MCF 10A (cell line): Measurements from ENCODE around the gene WDR86. TPM values are rescaled to one million over a fixed set of nuclear protein-coding genes. Genes with fewer than 3 reads are reported as not detected.

Experiments
- BruUV-seq: library from RNA; stranded (reverse); fragments of 400-500 nt; replicated peaks from 2 replicates; lab custom pipeline; 2021; lab: Mats Ljungman, UMichigan
- CTCF ChIA-PET: fragments of 300-600 bp; sonication (Branson Sonifier 250); formaldehyde crosslinking; extraction: SDS; loops from one replicate; lab custom pipeline; 2021; ENCODE audit warnings: antibody characterized with exemption, inconsistent platforms; lab: Yijun Ruan, JAX
- POLR2A ChIA-PET: fragments of 300-600, 350-650 bp; sonication (Branson Sonifier 250); formaldehyde crosslinking; extraction: SDS; loops from one replicate; lab custom pipeline; 2020; ENCODE audit warnings: antibody characterized with exemption, inconsistent platforms; lab: Yijun Ruan, JAX
- DNase-seq: peaks from one replicate; pipeline ENCODE4 v3.0.0-alpha.2; 2018; ENCODE audit not compliant: unreplicated experiment
- H3K27ac Mint-ChIP-seq: one replicate; pipeline ENCODE4 v1.8.0; 2022; ENCODE audit warnings: mild to moderate bottlenecking, low read depth, mixed read lengths; ENCODE audit not compliant: unreplicated experiment
- H3K27me3 Mint-ChIP-seq: one replicate; pipeline ENCODE4 v1.8.0; 2022; ENCODE audit warnings: mixed read lengths; ENCODE audit not compliant: insufficient read depth, unreplicated experiment
- H3K36me3 Mint-ChIP-seq: one replicate; pipeline ENCODE4 v1.8.0; 2022; ENCODE audit warnings: mild to moderate bottlenecking, moderate library complexity, mixed read lengths; ENCODE audit not compliant: insufficient read depth, unreplicated experiment
- H3K4me1 Mint-ChIP-seq: one replicate; pipeline ENCODE4 v1.8.0; 2022; ENCODE audit warnings: mixed read lengths; ENCODE audit not compliant: insufficient read depth, unreplicated experiment
- H3K4me3 Mint-ChIP-seq: one replicate; pipeline ENCODE4 v1.8.0; 2022; ENCODE audit warnings: mild to moderate bottlenecking, moderate library complexity, mixed read lengths; ENCODE audit not compliant: unreplicated experiment
- H3K9me3 Mint-ChIP-seq: one replicate; pipeline ENCODE4 v1.8.0; 2022; ENCODE audit warnings: mixed read lengths; ENCODE audit not compliant: unreplicated experiment
- intact Hi-C: fragments of 100-400 bp; cut with micrococcal nuclease; formaldehyde crosslinking; loops from 2 replicates; pipeline ENCODE4 v1.14.1; 2022
- total RNA-seq: library from RNA; stranded (reverse); gene quantifications from 2 replicates; pipeline ENCODE4 v1.2.3, GENCODE V29; 2022
- TF ChIP-seq, protein P1 (sequence below): fragments of 200-600 bp; IDR thresholded peaks from one replicate; pipeline ENCODE4 v1.8.0; 2022; ENCODE audit warnings: antibody characterized with exemption, mild to moderate bottlenecking; ENCODE audit not compliant: unreplicated experiment

The WDR86 gene
- total RNA-seq, 1 experiment from 2014 or later, result not detected

DNA sequence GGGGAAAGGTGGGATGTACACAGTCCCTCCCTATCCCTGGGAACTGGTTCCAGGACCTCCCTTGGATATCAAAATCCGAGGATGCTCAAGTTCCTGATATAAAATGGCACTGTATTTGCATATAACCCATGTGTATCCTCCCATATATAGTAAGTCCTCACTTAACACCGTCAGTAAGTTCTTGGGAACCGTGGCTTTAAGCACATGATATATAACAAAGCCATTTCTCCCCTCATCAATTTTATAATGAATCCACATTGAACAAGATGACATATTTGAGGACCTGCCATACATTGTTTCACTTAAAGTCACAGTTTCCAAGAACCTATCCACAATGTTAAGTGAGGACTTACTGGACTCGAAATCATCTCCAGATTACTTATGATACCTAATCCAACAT, 24.7 kb upstream of the WDR86 start:
- BruUV-seq, result no TSS peak
- no peaks in the 10 kb centered on the region for H3K36me3 Mint-ChIP-seq
- intact Hi-C loops, result no loop called here
- H3K4me1 Mint-ChIP-seq, result no peaks in the 10 kb centered on the region
- H3K4me3 Mint-ChIP-seq, result no peak overlapping the region
- CTCF ChIA-PET, result no interaction called here
- TF ChIP-seq, protein P1, sequence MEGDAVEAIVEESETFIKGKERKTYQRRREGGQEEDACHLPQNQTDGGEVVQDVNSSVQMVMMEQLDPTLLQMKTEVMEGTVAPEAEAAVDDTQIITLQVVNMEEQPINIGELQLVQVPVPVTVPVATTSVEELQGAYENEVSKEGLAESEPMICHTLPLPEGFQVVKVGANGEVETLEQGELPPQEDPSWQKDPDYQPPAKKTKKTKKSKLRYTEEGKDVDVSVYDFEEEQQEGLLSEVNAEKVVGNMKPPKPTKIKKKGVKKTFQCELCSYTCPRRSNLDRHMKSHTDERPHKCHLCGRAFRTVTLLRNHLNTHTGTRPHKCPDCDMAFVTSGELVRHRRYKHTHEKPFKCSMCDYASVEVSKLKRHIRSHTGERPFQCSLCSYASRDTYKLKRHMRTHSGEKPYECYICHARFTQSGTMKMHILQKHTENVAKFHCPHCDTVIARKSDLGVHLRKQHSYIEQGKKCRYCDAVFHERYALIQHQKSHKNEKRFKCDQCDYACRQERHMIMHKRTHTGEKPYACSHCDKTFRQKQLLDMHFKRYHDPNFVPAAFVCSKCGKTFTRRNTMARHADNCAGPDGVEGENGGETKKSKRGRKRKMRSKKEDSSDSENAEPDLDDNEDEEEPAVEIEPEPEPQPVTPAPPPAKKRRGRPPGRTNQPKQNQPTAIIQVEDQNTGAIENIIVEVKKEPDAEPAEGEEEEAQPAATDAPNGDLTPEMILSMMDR, result no peak
- no peaks in the 10 kb centered on the region for H3K9me3 Mint-ChIP-seq
- no peaks in the 10 kb centered on the region for H3K27me3 Mint-ChIP-seq
- POLR2A ChIA-PET, result no interaction called here
- no peak for DNase-seq
- H3K27ac Mint-ChIP-seq, result no peak overlapping the region

DNA sequence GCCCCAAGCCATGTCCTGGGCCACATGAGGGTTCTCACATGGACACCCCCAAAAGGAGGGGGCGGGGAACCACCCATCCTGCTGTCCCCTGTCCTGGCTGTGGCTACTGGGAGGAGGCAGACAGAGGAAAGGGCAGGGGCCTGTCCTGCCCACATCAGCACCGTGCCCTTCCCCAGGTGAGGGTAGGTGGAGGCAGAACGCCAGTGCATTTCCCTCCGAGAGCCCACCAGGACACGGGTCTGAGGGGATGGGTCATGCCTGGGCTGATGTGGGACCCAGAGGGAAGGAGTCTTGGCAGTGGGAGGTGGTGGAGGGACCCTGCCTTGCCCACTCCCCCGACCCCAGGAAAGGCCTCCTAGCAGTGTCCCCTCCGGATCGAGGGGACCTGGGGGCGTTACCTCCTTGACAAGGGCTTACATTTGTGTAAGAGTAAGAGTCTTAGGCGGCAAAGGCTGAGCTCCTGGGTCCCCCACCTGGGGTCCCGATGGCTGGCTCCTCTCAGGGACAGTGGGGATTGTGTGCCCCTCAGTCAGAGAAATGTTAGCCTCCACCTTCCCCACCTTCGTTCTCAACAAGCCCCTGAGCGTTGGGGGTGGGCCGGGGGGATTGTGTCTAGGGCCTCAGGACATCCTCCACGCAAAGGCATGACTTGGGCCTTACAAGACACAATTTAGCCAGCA, 24.0 kb upstream of the WDR86 start:
- TF ChIP-seq, protein P1, result no peak
- BruUV-seq, result no TSS peak
- Mint-ChIP-seq H3K27me3 (no peaks in the 10 kb centered on the region), H3K4me1 (no peaks in the 10 kb centered on the region), H3K36me3 (no peaks in the 10 kb centered on the region), H3K27ac (no peak overlapping the region), H3K9me3 (no peaks in the 10 kb centered on the region), H3K4me3 (no peak overlapping the region)
- ChIA-PET CTCF (interaction anchor here (1.0 kb wide), 1 partner anchor 11 kb away, joined by 3 read pairs; no protein-coding TSS in a partner anchor), POLR2A (interaction anchor here (1.2 kb wide), 1 partner anchor 70 kb away, joined by 3 read pairs; no protein-coding TSS in a partner anchor)
- DNase-seq, result no peak
- intact Hi-C loops, result no loop called here

DNA sequence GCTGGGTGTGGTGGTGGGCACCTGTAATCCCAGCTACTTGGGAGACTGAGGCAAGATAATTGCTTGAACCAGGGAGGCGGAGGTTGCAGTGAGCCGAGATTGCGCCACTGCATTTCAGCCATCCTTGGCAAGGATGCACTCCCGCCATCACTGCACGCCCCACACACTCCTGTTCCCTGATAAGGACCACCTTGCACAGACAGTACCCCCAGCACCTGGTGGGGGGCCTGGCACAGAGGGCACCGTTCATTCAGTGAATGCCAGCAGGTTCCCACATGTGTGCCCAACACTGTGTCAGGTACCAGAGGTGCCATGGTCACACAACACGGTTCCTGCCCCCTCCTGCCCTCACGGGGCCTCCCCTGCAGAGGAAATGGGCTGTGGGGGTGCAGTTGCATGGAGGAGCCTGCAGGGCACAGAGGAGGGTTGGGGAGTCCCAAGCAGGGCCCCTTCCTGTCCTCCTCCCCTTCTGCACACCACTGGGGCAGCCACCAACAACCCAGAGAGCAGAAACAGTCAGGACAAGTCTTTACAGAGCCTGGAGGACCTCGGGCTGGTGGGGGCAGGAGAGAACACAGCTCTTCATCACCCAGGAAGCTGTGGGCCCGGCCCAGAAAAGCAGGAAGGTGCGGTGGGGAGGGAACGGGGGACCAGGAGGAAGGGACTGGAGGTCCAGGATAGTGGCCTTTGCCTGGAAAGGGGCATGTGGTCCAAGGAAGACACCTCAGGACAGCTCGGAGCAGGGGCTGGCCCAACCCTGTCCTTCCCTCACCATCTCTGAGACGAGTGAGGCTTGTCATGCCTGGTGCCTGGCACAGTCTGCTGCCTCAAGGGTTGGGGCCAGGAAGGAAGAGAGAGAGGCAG, 23.1 kb upstream of the WDR86 start:
- Mint-ChIP-seq H3K4me1 (no peaks in the 10 kb centered on the region), H3K36me3 (no peaks in the 10 kb centered on the region), H3K4me3 (no peak overlapping the region), H3K27ac (no peak overlapping the region), H3K27me3 (no peaks in the 10 kb centered on the region), H3K9me3 (no peaks in the 10 kb centered on the region)
- DNase-seq, result no peak
- intact Hi-C loops, result no loop called here
- ChIA-PET POLR2A (interaction anchor here (1.2 kb wide), 1 partner anchor 69 kb away, joined by 3 read pairs; no protein-coding TSS in a partner anchor), CTCF (interaction anchor here (1.0 to 1.3 kb wide), 2 partner anchors 10 to 16 kb away, joined by 3 to 4 read pairs; no protein-coding TSS in a partner anchor)
- TF ChIP-seq, protein P1, result no peak
- no TSS peak for BruUV-seq

GRCh38 chr7:151431768-151432311, 22.0 kb upstream of the WDR86 start:
- CTCF ChIA-PET, result interaction anchor here (1.3 kb wide), 1 partner anchor 17 kb away, joined by 4 read pairs; no protein-coding TSS in a partner anchor
- Mint-ChIP-seq H3K36me3 (no peaks in the 10 kb centered on the region), H3K4me1 (peaks cover 2% of the 10 kb centered on the region), H3K27ac (no peak overlapping the region), H3K4me3 (no peak overlapping the region), H3K9me3 (no peaks in the 10 kb centered on the region), H3K27me3 (no peaks in the 10 kb centered on the region)
- intact Hi-C loops, result no loop called here
- POLR2A ChIA-PET, result no interaction called here
- no TSS peak for BruUV-seq
- TF ChIP-seq, protein P1, result no peak
- DNase-seq, result no peak
